Tibial artery (tissue), 4 donors: Measurements from ENCODE around the gene GBP7.

Source experiments
- DNase-seq, 2 donors: peaks; one replicate each; pipeline ENCODE4 v3.0.0-alpha.2; 2019
- H3K27ac ChIP-seq, 2 donors: fragments of 200-600 bp; sonication (generic) in 1 of 2; 1 replicate in 1 of 2; 2 replicates in 1 of 2; pipeline ENCODE4 v1.5.1; 2018 to 2019; ENCODE audit warnings: mild to moderate bottlenecking in 1 of 2
- H3K27me3 ChIP-seq, 2 donors: fragments of 200-600 bp; sonication (generic) in 1 of 2; one replicate each; pipeline versions ENCODE4 v1.5.1 to v1.6.0; 2016 to 2019
- H3K36me3 ChIP-seq, 3 donors: fragments of 200-600 bp; sonication (generic) in 2 of 3; one replicate each; pipeline ENCODE4 v1.5.1; 2016 to 2019; ENCODE audit warnings: mild to moderate bottlenecking in 2 of 3
- H3K4me1 ChIP-seq, 4 donors: fragments of 200-600 bp; sonication (generic) in 2 of 4; 1 replicate in 3 of 4; 2 replicates in 1 of 4; pipeline ENCODE4 v1.5.1; 2016 to 2019
- H3K4me3 ChIP-seq, 2 donors: fragments of 200-600 bp; sonication (generic) in 1 of 2; 1 replicate in 1 of 2; 2 replicates in 1 of 2; pipeline ENCODE4 v1.5.1; 2018 to 2019; ENCODE audit warnings: mild to moderate bottlenecking in 2 of 2
- H3K9me3 ChIP-seq, 3 donors: fragments of 200-600 bp; sonication (generic) in 1 of 3; one replicate each; pipeline ENCODE4 v1.5.1; 2016 to 2019
- CTCF ChIP-seq, 2 experiments: fragments of 200-600 bp in 1 of 2; fragments of 450-650 bp in 1 of 2; IDR thresholded peaks; one replicate each; pipeline ENCODE4 v1.5.1; 2017 to 2019; ENCODE audit warnings: antibody characterized with exemption in 2 of 2, mild to moderate bottlenecking in 1 of 2, moderate library complexity in 1 of 2
- intact Hi-C: fragments of 100-400 bp; cut with DNase I; formaldehyde crosslinking; loops from one replicate; pipeline ENCODE4 v1.15.0; 2023; ENCODE audit warnings: low total_unique reads

GBP7 gene

GRCh38 chr1:89149229-89149628 is 26.6 kb downstream of the GBP7 start:
- H3K36me3 ChIP-seq: no peaks in the 10 kb centered on the region
- DNase-seq: no peak

DNA sequence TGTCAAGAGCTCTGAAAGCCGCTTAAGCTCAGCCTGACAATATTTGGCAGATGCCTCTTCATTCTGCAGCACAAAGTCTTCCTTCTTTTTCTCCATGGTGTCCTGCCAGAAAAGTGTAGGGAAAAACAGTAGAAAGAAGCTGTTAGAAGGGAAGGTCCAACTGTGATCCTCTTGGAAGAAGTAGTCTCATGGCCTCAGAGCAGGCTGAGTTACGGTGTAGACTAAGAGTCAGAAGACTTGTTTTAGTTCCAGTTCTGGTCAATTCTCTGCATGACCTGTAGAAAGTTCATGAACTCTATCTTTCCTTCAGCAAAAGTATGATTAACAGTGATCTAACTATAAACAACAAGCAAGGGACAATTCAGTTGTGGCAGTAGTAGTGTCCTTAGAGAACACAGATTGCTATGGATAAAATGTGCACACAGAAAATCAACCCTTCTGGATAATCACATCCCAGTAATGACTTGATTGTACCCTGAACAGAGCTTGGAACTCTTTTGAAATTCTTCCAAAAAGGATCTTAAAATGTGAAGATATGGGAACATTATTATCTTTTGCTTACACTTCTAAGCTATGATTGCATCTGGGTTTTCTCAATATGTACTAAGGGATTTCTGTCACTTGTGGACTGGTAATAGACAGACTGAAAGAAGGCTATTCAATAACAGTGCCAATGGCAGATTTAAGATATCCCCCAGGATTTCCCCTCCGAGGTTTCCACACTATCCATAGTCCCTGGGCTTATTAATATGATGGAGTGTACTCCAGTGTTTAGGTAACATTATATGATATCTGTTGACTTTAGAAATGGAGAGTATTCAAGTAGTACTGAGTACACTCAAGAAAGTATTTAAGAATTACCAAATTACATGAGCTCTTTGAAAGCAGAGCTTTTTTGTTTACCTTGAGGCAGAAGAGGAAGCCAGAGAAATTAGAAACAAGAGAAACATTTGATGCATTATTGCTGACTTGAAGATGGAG is 27.8 kb downstream of the GBP7 start:
- no peaks in the 10 kb centered on the region for H3K4me1 ChIP-seq
- no peak overlapping the region for H3K27ac ChIP-seq
- DNase-seq: no peak
- intact Hi-C loops: no loop called here
- no peak for TF ChIP-seq CTCF (IDR thresholded peaks at IDR 0.05)
- no peaks in the 10 kb centered on the region for H3K9me3 ChIP-seq
- no peaks in the 10 kb centered on the region for H3K27me3 ChIP-seq
- H3K4me3 ChIP-seq: no peak overlapping the region
- H3K36me3 ChIP-seq: no peaks in the 10 kb centered on the region

More at GRCh38 chr1:89149229-89149628, 26.6 kb downstream of the GBP7 start:
- Histone ChIP-seq H3K4me3 (no peak overlapping the region), H3K4me1 (no peaks in the 10 kb centered on the region), H3K27me3 (no peaks in the 10 kb centered on the region), H3K9me3 (no peaks in the 10 kb centered on the region), H3K27ac (no peak overlapping the region)
- intact Hi-C loops: no loop called here
- TF ChIP-seq CTCF (IDR thresholded peaks at IDR 0.05): peak in 1 of 2 experiments; percentile 30

- H3K27me3 ChIP-seq: no peaks in the 10 kb centered on the region
- no peaks in the 10 kb centered on the region for H3K4me1 ChIP-seq
- intact Hi-C loops: no loop called here
- H3K36me3 ChIP-seq: no peaks in the 10 kb centered on the region
- no peaks in the 10 kb centered on the region for H3K9me3 ChIP-seq
- no peak for DNase-seq
- H3K27ac ChIP-seq: no peak overlapping the region
- no peak for TF ChIP-seq CTCF (IDR thresholded peaks at IDR 0.05)
- H3K4me3 ChIP-seq: no peak overlapping the region
Measured at GRCh38 chr1:89146721-89147120, 29.1 kb downstream of the GBP7 start.

DNA sequence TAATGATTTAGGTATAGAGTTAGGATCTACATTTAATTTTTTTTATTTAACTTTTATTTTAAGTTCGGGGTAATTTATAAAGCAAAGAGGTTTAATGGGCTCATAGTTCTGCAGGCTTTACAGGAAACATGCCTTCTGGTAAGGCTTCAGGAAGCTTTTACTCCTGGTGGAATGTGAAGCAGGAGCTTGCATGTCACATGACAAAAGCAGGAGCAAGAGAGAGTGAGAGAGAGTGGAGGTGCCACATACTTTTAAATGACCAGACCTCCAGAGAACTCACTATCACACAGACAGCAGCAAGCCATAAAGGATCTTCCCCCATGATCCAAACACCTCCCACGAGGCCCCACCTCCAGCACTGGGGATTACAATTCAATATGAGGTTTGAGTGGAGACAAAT is 32.3 kb downstream of the GBP7 start:
- H3K4me1 ChIP-seq: no peaks in the 10 kb centered on the region
- H3K27me3 ChIP-seq: no peaks in the 10 kb centered on the region
- no peak overlapping the region for H3K27ac ChIP-seq
- H3K36me3 ChIP-seq: no peaks in the 10 kb centered on the region
- H3K9me3 ChIP-seq: peaks cover 0 to under 1% (median 0%) of the 10 kb centered on the region in 3 donors
- no peak overlapping the region for H3K4me3 ChIP-seq
- intact Hi-C loops: no loop called here
- TF ChIP-seq CTCF (IDR thresholded peaks at IDR 0.05): no peak
- no peak for DNase-seq

DNA sequence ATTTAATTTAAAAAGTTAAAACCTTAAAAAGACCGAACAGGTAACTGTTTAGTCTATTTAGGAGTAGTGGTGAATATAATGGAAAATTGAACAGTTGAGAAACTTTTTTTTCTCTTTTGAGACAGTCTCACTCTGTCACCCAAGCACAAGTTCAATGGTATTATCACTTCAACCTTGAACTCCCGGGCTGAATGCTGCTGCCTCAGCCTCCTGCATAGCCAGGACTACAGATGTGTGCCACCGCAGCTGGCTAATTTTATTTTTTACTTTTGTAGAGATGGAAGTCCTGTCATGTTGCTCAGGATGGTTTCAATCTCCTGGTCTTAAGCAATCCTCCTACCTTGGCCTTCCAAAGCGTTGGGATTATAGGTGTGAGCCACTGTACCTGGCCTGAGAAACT is 33.6 kb downstream of the GBP7 start:
- no peak for DNase-seq
- H3K9me3 ChIP-seq: peaks cover 0 to 8% (median 0%) of the 10 kb centered on the region in 3 donors
- H3K36me3 ChIP-seq: no peaks in the 10 kb centered on the region
- no peaks in the 10 kb centered on the region for H3K4me1 ChIP-seq
- H3K27me3 ChIP-seq: no peaks in the 10 kb centered on the region
- H3K27ac ChIP-seq: no peak overlapping the region
- TF ChIP-seq CTCF (IDR thresholded peaks at IDR 0.05): no peak
- no peak overlapping the region for H3K4me3 ChIP-seq
- intact Hi-C loops: no loop called here
